Activated CD4-positive, alpha-beta T cell treated with anti-CD3 and anti-CD28 coated beads, Interleukin-2, amount 50 U/mL, for 48 hours (primary cell): Measurements from ENCODE around the gene SLC11A1.

Source experiments
- DNase-seq, 2 experiments: peaks; one replicate each; pipeline ENCODE4 v3.0.0-alpha.2; 2020

SLC11A1 gene

GRCh38 chr2:218394298-218395089 is 12.4 kb downstream of the SLC11A1 start:
- no peak for DNase-seq

- no peak for DNase-seq
Observed at GRCh38 chr2:218395090-218395444, 13.0 kb downstream of the SLC11A1 start.

GRCh38 chr2:218395456-218395825 is 13.4 kb downstream of the SLC11A1 start:
- no peak for DNase-seq

GRCh38 chr2:218395826-218396687 is 14.0 kb downstream of the SLC11A1 start:
- DNase-seq: peak; percentile 92 to 94

- DNase-seq: peak; percentile 63 to 73
Observed at GRCh38 chr2:218396688-218397462, 14.8 kb downstream of the SLC11A1 start.

- DNase-seq: no peak
Observed at GRCh38 chr2:218397463-218397819, 15.4 kb downstream of the SLC11A1 start.

GRCh38 chr2:218397820-218398436 is 15.9 kb downstream of the SLC11A1 start:
- DNase-seq: peak; percentile 70 to 78

GRCh38 chr2:218398437-218399390 is 16.6 kb downstream of the SLC11A1 start:
- peak; percentile 75 to 76 for DNase-seq

GRCh38 chr2:218399391-218400166 is 17.5 kb downstream of the SLC11A1 start, which contains the start of gene CTDSP1:
Gene CTDSP1, plus strand, starts transcription at chr2:218399868. Its CDS starts 223 bp downstream, at chr2:218400091.
- peak; percentile 87 to 91 for DNase-seq

- peak; percentile 42 to 55 for DNase-seq
Observed at GRCh38 chr2:218400167-218400929, 18.3 kb downstream of the SLC11A1 start.

- DNase-seq: no peak
Observed at GRCh38 chr2:218400930-218401881, 19.1 kb downstream of the SLC11A1 start.

GRCh38 chr2:218401890-218402289 is 19.8 kb downstream of the SLC11A1 start:
- DNase-seq: no peak

GRCh38 chr2:218402491-218402901 is 20.4 kb downstream of the SLC11A1 start:
- DNase-seq: no peak

GRCh38 chr2:218402911-218403411 is 20.9 kb downstream of the SLC11A1 start:
- no peak for DNase-seq

- no peak for DNase-seq
Observed at GRCh38 chr2:218403810-218404209, 21.7 kb downstream of the SLC11A1 start.

- DNase-seq: no peak
Observed at GRCh38 chr2:218404351-218405085, 22.4 kb downstream of the SLC11A1 start.

- no peak for DNase-seq
Observed at GRCh38 chr2:218405086-218405745, 23.1 kb downstream of the SLC11A1 start.
